ENCODE data around the gene NUDT16L1.

DNA sequence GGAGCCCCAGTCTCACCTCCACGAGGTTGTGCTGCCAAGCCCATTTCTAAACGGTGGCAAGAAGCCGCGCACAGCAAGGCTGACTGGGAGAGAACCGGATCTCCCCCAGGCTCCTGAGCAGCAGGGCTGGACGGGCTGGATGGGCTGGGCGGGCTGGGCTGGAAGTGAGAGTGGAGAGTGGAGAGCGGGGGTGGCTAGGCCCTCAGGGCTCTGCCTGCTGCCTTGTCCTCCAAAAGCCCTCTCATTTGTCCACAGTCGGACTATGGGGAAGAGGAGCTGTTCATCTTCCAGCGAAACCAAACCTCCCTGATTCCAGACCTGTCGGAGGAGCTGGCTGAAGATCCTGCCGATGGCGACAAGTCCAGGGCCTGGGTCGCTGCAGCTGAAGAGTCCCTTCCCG, 44.2 kb downstream of the NUDT16L1 start:
- no peak for TF ChIP-seq SREBF2 (CRISPR knock-in tag; IDR thresholded peaks at IDR 0.05)
- no peak for TF ChIP-seq ZSCAN29 (IDR thresholded peaks at IDR 0.05)
- TF ChIP-seq, protein P1, sequence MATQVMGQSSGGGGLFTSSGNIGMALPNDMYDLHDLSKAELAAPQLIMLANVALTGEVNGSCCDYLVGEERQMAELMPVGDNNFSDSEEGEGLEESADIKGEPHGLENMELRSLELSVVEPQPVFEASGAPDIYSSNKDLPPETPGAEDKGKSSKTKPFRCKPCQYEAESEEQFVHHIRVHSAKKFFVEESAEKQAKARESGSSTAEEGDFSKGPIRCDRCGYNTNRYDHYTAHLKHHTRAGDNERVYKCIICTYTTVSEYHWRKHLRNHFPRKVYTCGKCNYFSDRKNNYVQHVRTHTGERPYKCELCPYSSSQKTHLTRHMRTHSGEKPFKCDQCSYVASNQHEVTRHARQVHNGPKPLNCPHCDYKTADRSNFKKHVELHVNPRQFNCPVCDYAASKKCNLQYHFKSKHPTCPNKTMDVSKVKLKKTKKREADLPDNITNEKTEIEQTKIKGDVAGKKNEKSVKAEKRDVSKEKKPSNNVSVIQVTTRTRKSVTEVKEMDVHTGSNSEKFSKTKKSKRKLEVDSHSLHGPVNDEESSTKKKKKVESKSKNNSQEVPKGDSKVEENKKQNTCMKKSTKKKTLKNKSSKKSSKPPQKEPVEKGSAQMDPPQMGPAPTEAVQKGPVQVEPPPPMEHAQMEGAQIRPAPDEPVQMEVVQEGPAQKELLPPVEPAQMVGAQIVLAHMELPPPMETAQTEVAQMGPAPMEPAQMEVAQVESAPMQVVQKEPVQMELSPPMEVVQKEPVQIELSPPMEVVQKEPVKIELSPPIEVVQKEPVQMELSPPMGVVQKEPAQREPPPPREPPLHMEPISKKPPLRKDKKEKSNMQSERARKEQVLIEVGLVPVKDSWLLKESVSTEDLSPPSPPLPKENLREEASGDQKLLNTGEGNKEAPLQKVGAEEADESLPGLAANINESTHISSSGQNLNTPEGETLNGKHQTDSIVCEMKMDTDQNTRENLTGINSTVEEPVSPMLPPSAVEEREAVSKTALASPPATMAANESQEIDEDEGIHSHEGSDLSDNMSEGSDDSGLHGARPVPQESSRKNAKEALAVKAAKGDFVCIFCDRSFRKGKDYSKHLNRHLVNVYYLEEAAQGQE (IDR thresholded peaks at IDR 0.05; ENCODE audit: borderline replicate concordance) = no peak
- TF ChIP-seq, protein P1 (CRISPR knock-in tag; IDR thresholded peaks at IDR 0.05; ENCODE audit: low read depth) = no peak
- TF ChIP-seq RAD21 (CRISPR knock-in tag; conservative IDR thresholded peaks at IDR 0.05 in 1 of 2, IDR thresholded peaks at IDR 0.05 in 1 of 2) = no peak
- TF ChIP-seq ESRRA (IDR thresholded peaks at IDR 0.05; ENCODE audit: borderline replicate concordance, low read depth) = no peak
